ENCODE results near the gene CLNK.
"Not testable (repeated sequence)": the region's sequence is repeated elsewhere in the genome, so short reads cannot be mapped to it uniquely, and the experiment has no call there.

Gene CLNK

GRCh38 chr4:10656420-10656819 is 28.1 kb downstream of the CLNK start:
- no peak for DNase-seq

DNA sequence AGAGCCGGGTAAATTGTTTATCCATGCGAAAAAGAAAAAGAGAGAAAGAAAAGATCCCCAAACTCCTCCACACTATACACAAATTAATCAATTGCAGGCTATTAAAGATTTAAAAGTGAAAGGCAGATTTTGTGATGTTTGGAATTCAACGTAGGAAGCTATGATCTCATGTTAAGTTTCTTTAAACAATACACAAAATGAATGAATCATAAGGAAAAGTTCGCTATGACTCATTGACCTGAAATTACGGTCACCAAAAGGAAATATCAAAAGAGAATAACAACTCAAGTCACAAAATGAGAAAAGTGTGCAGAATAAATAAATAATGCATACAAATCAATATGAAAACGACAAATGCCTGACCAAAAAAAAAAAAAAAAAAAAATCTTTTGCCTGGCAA is 28.6 kb downstream of the CLNK start:
- no peak for DNase-seq

DNA sequence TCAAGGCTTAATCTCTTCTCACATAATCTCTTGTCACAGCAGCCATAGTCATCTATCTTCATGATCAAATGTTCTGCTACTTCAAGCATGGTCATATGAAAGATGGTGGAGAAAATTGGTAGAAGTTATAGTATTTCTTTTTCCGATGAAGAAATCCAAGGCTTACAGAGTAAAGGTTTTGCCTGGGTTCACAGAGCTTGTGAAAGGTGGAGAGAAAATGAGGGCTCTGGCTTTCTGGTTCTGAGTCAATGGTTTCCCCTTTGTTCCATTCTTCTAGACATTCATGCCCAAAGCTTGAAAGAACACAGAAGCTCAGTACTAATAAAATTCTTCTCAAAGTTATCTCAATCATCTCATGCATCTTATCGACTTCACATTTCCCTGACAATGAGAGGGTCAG is 36.1 kb downstream of the CLNK start:
- DNase-seq, result no peak

GRCh38 chr4:10647846-10648245 is 36.7 kb downstream of the CLNK start:
- no peak for DNase-seq

GRCh38 chr4:10643600-10644425 is 40.8 kb downstream of the CLNK start:
- no peak for DNase-seq

DNA sequence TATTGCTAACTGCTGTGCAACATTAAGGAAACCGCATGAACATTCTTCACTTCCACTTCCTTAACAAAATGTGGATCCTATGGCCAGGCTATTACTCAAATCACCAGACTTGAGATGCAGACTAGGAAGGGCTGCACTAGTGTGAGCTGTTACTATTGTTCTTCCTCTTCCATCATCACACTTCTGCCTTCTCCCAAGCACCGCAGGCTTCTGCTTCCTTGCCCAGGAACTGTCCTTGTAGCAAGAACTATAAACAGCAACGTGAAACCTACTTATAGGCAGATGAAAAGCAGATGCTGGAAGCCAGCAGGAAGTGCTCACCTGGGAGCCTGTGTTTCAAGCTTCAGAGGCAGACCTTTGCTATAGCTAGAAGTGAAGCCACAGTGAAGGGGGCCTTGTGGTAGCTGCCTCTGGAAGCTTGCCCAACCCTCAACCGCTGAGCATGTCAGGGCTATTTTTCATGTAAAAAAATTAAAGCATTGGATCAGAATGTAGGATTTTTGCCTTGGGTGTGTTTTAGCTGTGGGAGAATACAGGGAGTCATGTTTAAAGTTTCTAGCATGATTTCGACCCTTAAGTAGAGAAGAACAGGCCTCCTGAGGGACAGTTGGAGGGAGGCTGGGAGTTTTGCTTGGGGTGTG is 43.9 kb downstream of the CLNK start:
- no peak for DNase-seq

DNA sequence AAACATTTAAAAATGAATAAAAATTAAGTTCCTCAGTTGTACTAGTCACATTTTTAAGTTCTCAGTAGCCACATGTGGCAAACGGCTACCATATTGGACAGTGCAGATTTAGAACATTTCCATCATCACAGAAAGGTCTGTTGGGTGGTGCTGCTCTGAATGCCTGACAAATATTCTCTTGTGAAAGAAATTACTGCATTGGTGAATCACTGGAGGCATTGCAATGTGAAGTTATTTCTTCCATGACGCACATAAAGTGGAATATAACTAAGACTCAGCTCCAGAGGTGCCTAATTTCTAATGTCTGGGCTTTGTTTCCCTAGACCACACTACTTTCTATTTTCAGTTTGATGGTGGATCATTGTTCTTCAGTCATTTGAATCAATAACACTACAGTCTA is 44.9 kb downstream of the CLNK start:
- DNase-seq, result no peak

- DNase-seq, result no peak
Observed at GRCh38 chr4:10639100-10639499, 45.5 kb downstream of the CLNK start.

DNA sequence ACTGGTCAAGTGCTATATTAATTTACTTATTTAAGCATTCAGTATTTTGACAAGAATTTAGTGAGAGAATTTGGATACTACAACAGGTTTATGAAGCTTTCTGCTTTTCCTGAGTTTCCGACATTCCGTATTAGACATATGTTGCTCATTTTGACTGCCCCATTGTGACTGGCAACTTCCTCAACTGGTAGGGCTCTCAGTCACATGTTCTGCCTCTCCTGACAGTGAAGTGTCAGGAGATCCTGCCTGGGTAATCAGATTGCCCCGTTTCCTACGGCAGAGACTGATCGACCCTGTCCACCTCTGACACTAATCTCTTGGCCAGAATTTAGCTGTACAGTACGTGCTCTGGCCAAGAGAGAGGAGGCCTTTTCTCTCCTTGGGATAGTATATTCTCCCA is 49.5 kb downstream of the CLNK start:
- no peak for DNase-seq

DNA sequence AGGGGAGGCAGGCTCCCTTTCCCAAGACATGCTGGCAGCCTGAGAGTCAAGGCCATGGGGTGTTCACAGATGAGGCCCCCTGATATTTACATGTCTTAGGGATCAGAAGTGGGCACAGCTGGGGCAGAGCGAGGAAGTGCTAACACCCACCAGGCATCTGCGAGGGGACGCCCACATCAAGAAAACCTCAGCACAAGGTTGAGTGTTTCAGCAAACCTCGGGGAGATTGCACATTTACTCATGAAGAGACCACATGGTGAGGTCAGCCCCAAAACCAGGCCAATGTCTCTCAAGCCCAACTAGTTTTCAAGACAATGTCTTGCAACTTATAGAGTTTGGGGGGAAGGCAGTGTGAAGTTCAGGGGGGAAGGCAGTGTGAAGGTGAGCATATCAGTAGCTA is 55.2 kb downstream of the CLNK start:
- no peak for DNase-seq

DNA sequence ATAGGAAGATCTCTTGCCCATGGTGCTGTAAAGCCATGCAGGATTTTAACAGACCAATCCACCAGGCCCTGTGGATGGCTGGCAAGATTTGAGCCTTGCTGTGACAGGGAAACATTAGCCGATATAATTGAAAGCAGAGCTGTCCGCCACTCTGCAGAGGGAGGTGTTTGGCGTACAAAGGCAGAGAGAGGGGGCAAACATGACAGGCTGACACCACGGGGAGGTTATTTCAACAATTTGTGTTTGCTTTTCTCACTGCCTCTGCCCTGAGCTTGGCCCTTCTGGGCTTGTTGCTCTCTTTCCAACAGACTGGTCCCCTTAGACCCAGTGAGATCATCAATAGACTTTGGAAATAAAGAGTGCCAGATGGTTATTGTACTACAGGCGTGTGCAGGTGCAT is 59.4 kb downstream of the CLNK start:
- no peak for DNase-seq

DNA sequence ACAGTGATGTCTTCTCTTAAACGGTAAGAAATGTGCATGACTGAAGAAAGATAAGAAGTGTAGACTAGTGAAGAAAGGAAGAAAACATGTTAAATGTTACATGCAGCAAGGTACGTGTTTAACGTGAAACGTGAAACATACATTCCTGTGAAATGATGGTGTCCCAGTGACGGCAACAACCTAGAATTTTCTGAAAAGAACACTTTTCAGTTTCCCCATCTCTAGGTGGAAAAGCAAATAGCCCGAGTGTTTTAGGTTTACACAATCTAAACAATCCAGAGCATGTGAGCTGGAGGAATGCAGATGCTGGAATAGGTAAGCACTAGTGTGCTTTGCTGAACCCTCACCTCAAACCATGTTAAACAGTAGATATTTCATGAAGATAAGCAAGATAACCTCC is 60.7 kb downstream of the CLNK start:
- DNase-seq, result no peak

GRCh38 chr4:10623241-10623640 is 61.3 kb downstream of the CLNK start:
- DNase-seq, result no peak

DNA sequence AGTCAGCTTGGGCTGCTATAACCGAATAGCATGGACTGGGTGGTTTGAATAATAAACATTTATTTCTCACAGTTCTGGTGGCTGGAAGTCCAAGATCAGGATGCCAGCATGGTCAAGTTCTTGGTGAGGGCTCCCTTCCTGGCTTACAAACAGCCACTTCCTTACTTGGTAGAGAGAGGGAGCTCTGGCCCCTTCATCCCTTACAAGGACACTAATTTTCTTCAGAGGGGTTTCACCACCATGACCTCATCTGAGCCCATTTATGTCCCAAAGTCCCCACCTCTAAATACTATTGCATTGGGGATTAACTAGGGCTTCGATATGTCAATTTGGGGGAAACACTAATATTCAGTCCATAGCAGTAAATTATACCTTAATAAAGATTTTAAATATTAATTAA is 61.8 kb downstream of the CLNK start:
- no peak for DNase-seq

DNA sequence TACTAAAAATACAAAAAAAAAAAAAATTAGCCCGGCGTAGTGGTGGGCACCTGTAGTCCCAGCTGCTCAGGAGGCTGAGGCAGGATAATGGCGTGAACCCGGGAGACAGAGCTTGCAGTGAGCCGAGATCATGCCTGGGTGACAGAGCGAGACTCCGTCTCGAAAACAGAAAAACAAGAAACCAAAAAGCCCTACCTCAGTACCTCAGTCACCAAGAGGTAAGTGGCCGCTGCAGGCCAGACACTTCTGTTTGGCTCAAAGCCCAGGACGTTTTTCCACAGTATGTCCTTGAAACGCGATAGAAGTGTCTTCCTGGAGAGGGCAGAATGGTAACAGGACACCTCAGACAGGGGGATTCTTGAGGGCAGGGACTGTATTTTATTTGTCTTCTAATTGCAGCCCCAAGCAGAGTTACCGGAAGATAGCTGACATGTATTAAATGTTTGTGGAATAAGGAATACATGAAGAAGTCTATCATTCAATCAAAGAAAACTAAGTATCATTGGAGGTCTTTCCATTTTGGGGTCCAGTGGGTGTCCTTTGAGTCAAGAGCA is 63.6 kb downstream of the CLNK start:
- DNase-seq, result no peak

DNA sequence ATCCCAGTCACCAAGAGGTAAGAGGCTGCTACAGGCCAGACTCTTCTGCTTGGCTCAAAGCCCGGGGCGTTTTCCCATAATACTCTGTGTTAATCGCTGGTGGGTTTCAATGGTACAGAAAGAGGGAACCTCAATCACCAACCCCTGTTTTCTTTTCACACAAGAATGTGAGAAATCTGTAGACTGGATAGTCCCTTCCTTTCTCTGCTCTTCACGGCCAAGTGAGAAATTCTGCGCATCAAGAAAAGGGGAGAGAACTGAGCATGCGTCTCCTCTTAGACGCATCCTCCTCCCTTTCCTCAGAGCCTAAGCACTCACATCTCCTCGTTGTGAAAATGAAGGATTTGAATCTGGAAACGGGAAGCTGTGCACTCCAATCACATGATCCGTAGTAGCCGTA is 64.7 kb downstream of the CLNK start:
- no peak for DNase-seq

- DNase-seq, result no peak
Observed at GRCh38 chr4:10619220-10619619, 65.3 kb downstream of the CLNK start.

GRCh38 chr4:10614926-10615325 is 69.6 kb downstream of the CLNK start:
- not testable (repeated sequence) for DNase-seq

DNA sequence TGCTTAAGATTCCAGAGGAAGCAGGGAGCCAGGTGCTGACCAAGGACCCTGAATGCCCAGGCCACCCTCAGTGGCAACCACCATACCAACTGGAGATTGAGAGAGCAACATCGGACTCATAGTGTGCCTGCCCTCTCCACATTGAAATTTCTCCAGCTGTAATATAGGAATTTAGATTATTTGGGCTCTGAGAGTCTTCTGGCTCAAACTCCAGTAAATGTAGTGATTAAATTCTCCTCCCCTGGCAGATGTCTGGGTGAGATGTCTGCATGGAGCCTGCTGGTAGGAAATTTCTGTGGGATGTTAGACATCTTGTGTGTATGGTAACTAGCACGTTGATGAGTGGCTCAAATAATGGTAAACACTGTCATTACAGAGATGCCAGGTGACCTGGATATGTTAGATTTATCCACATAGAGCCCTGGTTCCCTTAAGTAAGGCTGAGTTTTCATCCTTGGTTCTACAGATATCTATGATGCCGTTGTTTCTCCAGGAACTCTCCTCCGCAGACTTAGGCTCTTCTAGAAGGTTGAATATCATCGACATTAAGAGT is 70.6 kb downstream of the CLNK start:
- DNase-seq, result no peak

DNA sequence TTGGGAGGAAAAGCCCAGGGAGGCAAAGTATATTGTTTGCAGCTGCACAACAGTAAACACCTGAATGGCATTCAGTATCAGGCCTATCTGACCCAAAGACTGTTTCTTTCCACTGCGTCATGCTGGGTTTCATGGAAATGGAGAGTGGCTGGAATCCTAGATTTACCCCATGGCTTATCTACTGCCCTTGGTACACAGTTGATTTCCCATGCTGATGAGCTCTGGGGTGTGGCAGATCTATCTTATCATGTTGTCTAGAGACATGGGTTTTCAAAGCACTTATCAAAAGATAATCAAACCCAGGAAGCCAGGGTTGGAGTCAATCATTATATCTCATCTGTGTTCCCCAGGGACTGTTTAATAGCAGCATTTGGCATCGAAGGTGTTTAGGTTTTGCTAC is 72.1 kb downstream of the CLNK start:
- DNase-seq, result no peak

DNA sequence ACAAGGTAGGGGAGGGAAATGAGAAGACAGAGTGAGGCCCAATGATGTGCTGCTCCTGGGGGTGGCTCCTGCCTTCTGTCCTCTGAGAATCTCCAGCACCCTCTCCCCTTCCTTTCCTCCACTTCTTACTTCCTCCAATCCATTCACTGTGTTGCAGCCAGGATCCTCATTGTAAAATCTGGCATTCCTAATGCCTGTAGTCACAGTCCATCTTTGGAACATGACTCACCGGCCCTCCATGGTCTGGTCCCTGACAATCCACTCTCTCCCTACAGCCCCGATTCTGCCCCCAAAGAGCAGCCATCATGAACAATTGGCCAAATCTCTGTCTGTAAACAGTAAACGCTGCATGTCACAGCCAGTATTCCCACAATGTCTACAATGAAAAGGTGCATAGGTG is 72.9 kb downstream of the CLNK start:
- DNase-seq, result no peak

DNA sequence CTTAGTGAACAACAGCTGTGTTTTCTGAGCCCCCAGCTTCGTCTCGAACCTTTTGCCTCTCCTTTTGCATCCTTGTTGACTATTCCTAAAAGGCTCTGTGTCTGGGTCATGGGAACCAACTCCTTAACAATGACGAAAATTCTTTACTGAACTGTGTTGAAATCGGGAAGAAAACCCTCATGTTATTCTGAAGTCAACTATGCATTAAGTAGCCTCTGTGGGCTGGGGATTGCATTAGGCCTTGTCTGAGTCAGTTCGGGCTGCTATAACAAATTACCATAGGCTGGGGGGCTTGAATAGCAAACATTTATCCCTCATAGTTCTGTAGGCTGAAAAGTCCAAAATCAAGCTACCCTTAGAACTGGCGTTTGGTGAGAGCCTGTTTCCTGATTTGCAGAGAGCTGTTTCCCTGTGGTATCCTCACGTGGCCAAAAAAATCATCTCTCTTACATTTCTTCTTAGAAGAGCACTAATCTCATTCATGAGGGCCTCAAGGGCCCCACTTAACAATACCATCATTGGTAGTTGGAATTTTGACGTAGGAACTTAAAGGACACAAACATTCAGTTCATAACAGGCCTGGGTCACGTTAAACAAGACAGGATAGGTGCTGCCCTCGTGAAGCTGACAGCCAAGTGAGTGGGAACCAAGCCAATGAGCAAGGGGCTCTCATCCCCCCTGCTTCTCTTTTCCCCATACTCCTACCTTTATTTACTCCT is 75.9 kb downstream of the CLNK start:
- no peak for DNase-seq

DNA sequence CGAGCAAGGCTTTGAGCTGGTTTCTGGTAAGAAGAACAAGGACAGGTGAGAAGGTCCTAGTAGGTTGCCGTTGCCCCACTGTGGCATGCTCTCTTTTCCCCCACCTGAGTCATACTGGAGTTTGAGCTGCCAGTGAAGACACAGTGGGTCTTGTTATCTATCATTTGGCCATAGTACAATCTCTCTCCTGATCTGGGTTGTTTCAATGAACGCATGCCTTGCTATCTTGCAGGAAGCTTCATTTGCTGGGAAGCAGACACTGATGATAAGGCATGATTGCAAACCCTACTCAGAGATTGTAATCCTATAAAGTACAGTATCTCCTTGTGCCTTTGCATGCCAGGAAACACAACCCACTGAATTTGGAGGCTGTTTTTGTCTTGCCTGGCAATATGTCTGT is 77.4 kb downstream of the CLNK start:
- no peak for DNase-seq
